Epithelial cell of esophagus (primary cell): Measurements from ENCODE around the gene ALDOC.
A peak's percentile ranks its signal among the peaks of the same experiment; 100 is the strongest.

Experiments used
- DNase-seq: peaks from one replicate; pipeline ENCODE4 v3.0.0; 2010; ENCODE audit warnings: low read depth
- H3K4me3 ChIP-seq: 2 replicates; pipeline ENCODE4 v1.5.1; 2011; ENCODE audit warnings: mild to moderate bottlenecking, low read length, control low read depth
- CTCF ChIP-seq: IDR thresholded peaks from 2 replicates; pipeline ENCODE4 v1.5.1; 2011; ENCODE audit warnings: low read depth, mild to moderate bottlenecking, low read length, control low read depth, inconsistent platforms; ENCODE audit not compliant: insufficient read depth; ENCODE audit errors: missing control alignments

ALDOC gene

GRCh38 chr17:28527859-28528258, 48.8 kb downstream of the ALDOC start:
- DNase-seq: peak; percentile 87
- H3K4me3 ChIP-seq: no peak overlapping the region
- no peak for TF ChIP-seq CTCF

GRCh38 chr17:28527181-28527681, 49.5 kb downstream of the ALDOC start:
- DNase-seq: no peak
- TF ChIP-seq CTCF: no peak

GRCh38 chr17:28526381-28526780, 50.3 kb downstream of the ALDOC start:
- TF ChIP-seq CTCF: no peak
- DNase-seq: no peak
- H3K4me3 ChIP-seq: no peak overlapping the region

More at GRCh38 chr17:28527181-28527681, 49.5 kb downstream of the ALDOC start:
- no peak overlapping the region for H3K4me3 ChIP-seq

- peak; percentile 81 for DNase-seq
- TF ChIP-seq CTCF: no peak
- peak overlapping the region; percentile 38 for H3K4me3 ChIP-seq
Measured at GRCh38 chr17:28524476-28525424, 51.9 kb downstream of the ALDOC start.

- no peak overlapping the region for H3K4me3 ChIP-seq
- no peak for DNase-seq
- TF ChIP-seq CTCF: no peak
Measured at GRCh38 chr17:28523876-28524275, 52.8 kb downstream of the ALDOC start.

GRCh38 chr17:28523186-28523585, 53.5 kb downstream of the ALDOC start:
- no peak for DNase-seq
- H3K4me3 ChIP-seq: no peak overlapping the region
- TF ChIP-seq CTCF: no peak
